GM21423 (cell line): ENCODE data around the gene BPIFB3.
"Not testable (repeated sequence)": the region's sequence is repeated elsewhere in the genome, so short reads cannot be mapped to it uniquely, and the experiment has no call there.

Experiments
- ATAC-seq: cut with Tn5 transposase; IDR thresholded peaks from one replicate; pipeline ENCODE4 v1.9.1; 2021; ENCODE audit warnings: mild to moderate bottlenecking, moderate library complexity; ENCODE audit not compliant: unreplicated experiment

Gene BPIFB3

DNA sequence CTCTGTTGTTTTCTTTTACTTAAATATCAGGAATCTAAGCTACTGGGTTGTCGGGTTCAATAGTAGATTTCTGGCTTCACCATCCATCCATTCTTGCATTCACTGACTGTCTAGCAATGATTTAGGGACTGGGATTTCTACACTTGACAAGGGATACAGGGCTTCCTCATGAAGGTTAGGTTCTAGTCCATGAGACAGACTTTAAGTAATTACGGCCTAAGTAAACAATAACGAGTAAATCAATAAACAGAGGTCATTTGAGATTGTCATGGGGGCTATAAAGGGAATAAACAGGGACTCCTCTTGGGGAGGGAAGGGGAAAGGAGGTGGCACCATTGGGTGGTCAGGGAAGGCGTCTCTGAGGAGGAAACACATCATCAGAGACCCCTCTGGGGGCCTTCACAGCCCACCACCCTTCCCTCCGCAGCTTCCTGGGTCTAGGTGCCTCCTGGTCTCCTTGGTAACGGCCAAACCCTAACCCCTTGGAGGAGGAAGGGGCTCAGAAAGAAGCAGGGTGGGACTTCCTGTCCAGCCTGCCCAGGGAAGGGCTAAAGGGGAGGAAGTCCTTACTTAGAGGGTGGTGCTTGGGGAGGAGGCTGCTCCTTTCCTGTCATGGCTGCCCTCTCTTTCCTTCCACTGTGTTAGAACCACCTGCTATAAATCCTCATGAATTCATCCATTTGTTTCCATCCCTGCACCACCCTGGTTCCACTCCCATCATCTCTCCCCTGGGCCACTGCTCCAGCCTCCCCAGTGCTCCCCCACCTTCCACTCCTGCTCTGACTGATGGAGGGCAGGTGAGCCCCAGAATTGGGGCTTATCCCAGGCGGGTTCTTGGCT, 59.1 kb downstream of the BPIFB3 start:
- no peak for ATAC-seq

DNA sequence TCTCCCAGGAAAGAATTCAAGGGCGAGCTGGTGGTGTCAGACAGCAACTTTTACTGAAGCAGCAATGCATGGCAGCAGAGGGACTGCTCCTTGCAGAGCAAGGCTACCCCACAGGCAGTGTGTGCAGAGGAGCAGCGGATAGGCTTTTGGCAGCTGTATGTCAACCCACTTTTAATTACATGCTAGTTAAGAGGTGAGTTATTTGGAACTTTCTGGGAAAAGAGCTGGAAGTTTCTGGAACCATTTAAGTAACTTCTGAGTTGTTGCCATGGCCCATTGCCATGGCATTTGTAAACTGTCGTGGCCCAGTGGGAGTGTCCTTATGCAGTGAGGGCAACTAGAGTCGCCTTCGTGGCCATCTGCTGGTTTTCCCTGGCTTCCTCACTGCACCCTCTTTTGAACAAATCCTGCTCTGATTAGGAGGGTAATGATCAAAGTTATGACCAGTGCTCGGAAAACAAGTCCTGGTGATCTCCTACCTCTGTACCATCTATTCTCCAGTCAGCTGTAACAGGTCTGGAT, 59.7 kb downstream of the BPIFB3 start:
- ATAC-seq = no peak

DNA sequence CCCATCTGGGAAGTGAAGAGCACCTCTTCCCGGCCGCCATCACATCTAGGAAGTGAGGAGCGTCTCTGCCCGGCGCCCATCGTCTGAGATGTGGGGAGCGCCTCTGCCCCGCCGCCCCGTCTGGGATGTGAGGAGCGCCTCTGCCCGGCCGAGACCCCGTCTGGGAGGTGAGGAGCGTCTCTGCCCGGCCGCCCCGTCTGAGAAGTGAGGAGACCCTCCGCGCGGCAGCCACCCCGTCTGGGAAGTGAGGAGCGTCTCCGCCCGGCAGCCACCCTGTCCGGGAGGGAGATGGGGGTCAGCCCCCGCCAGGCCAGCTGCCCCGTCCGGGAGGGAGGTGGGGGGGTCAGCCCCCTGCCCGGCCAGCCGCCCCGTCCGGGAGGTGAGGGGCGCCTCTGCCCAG, 61.8 kb downstream of the BPIFB3 start:
- not testable (repeated sequence) for ATAC-seq

DNA sequence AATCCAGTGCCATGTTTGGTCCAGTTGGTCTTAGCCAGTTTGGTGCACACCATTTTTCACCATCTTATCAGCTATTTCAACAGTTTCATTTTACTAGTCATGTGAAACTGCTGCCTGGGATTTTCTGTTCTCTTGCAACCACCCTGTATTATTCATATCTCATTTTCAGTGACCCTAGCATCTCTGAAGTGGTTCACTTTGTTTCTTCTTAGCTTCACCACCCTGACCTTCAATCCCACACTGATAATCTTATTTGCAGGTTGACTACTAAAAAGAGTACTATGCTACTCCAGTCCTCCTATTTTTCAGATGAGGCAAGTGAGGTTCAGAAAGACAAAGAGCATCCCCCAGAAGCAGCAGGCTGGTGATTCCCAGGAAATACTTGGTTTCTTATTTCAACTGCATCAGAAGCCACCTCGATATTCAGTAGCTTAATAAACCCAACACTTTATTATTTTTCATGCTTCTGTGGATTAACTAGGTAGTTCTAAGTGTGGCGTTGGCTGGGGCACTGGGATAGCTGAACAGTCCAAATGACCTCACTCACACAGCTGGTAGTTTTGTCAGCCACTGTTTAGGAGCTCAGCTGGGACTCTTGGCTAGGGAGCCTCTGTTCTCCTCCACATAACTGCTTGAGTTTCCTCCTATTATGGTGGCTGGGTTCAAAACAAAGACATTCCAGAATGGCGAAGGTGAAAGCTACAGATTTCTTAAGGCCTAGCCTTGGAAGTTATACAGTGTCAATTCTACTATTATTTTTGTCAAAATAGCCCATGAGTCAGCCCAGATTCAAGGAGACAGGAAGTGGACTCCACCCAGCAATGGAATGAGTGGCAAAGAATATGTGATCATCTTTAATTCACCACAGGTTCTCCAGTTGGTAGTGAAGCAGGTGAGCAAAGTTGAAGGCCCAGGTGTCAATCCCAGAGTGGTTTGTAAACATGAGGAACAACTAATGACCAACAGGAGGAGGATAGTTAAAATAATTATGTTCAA, 66.3 kb downstream of the BPIFB3 start:
- ATAC-seq = peak; percentile 44

DNA sequence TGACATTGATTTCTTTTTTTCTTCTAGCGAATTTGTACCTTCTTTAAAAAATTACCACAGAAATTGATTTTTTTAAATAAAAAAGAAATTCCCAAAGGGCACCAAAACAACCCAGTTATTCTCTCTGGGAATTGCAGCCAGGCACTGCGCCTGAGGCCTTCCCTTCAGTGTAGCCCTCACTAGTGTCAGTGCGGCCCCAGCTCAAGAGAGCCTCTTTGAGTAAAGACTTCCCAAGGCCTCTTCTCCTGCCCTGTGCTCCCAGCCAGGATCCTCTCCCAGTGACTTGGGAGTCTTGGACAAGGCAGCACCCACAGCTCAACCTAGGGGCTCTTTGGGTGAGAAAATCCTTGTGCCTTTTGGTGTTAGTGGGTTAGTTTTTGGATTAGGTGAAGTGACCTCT, 67.2 kb downstream of the BPIFB3 start:
- ATAC-seq = no peak

DNA sequence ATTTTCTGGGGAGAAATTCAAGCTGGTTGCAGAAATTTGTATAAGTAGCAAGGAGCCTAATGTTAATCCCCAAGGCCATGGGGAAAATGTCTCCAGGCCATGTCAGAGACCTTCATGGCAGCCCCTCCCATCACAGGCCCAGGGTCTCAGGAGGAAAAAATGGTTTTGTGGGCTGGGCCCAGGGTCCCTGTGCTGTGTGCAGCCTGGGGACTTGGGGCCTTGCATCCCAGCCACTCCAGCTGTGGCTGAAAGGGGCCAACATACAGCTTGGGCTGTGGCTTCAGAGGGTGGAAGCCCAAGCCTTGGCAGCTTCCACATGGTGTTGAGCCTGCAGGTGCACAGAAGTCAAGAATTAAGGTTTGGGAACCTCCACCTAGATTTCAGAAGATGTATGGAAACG, 68.6 kb downstream of the BPIFB3 start:
- not testable (repeated sequence) for ATAC-seq
